Right lobe of liver (tissue), 6 donors: ENCODE measurements around the gene ALPL. TPM values are rescaled to one million over a fixed set of nuclear protein-coding genes. Genes with fewer than 3 reads are reported as not detected.

Experiments used
- ATAC-seq, 4 donors: fragments of 200-7000 bp; cut with Tn5 transposase; one replicate each; pipeline ENCODE4 v1.9.1; 2020; ENCODE audit warnings: mild to moderate bottlenecking in 4 of 4, moderate library complexity in 4 of 4
- DNase-seq, 3 donors: peaks; one replicate each; pipeline ENCODE4 v3.0.0-alpha.2; 2020
- H3K27ac ChIP-seq, 3 donors: fragments of 200-600 bp; one replicate each; pipeline ENCODE4 v1.8.0; 2022
- H3K27me3 ChIP-seq, 2 donors: fragments of 200-600 bp; one replicate each; pipeline ENCODE4 v1.8.0; 2022
- H3K36me3 ChIP-seq, 4 donors: fragments of 200-600 bp; sonication (generic) in 1 of 4; one replicate each; pipeline versions ENCODE4 v1.5.1 to v1.8.0; 2017 to 2022; ENCODE audit warnings: control low read depth in 1 of 4
- H3K4me1 ChIP-seq, 4 donors: fragments of 200-600 bp; sonication (generic) in 1 of 4; one replicate each; pipeline versions ENCODE4 v1.5.1 to v1.8.0; 2017 to 2022; ENCODE audit warnings: control low read depth in 1 of 4
- H3K4me3 ChIP-seq, 3 donors: fragments of 200-600 bp; one replicate each; pipeline ENCODE4 v1.8.0; 2022
- H3K9me3 ChIP-seq, 4 donors: fragments of 200-600 bp; sonication (generic) in 1 of 4; one replicate each; pipeline versions ENCODE4 v1.5.1 to v1.8.0; 2017 to 2022; ENCODE audit warnings: control low read depth in 1 of 4
- POLR2A ChIP-seq: fragments of 450-650 bp; IDR thresholded peaks from one replicate; pipeline ENCODE4 v1.6.1; 2017; ENCODE audit warnings: antibody characterized with exemption, mild to moderate bottlenecking
- WGBS: methylation state at CpG from one replicate; pipeline ENCODE4 v1.1.6; 2018; ENCODE audit warnings: low coverage, low lambda C conversion rate; ENCODE audit not compliant: insufficient coverage; ENCODE audit errors: missing lambda C conversion rate; 5-methylcytosine and 5-hydroxymethylcytosine counted together
- intact Hi-C, 2 donors: fragments of 100-400 bp; cut with DNase I; formaldehyde crosslinking; loops; one replicate each; pipeline versions ENCODE4 v1.11.2 to v1.14.1; 2022
- total RNA-seq, 6 experiments: library from RNA; depleted of rRNA in 2 of 6; stranded (reverse); fragments of >200 nt in 2 of 6; fragmentation: NEBNext Ultra II Directional in 3 of 6; extraction: Animal tissue kit (Norgen Biotek cat#: 25700) in 3 of 6; gene quantifications; one replicate each; pipeline versions ENCODE4 v1.1.0 to v1.2.4, GENCODE V29; 2016 to 2023
- TF ChIP-seq, protein P1 (sequence below), 4 donors: fragments of 200-600 bp in 3 of 4; fragments of 450-650 bp in 1 of 4; IDR thresholded peaks; one replicate each; pipeline versions ENCODE4 v1.5.1 to v1.8.0; 2016 to 2022; ENCODE audit warnings: antibody characterized with exemption in 4 of 4, mild to moderate bottlenecking in 2 of 4
- donor health status: DM: no; HTN: yes; CAD: no.
- donor health status: DM: no; HTN: no; CAD: no.
- donor health status: DM: no; HTN: no; CAD: no.
- donor health status: DM: no; HTN: yes; CAD: no.
- donor health status: DM: no; HTN: yes; CAD: no.

ALPL gene
- total RNA-seq, 6 experiments from 2014 or later, result 23.2 to 81.5 (median 48.1) TPM

DNA sequence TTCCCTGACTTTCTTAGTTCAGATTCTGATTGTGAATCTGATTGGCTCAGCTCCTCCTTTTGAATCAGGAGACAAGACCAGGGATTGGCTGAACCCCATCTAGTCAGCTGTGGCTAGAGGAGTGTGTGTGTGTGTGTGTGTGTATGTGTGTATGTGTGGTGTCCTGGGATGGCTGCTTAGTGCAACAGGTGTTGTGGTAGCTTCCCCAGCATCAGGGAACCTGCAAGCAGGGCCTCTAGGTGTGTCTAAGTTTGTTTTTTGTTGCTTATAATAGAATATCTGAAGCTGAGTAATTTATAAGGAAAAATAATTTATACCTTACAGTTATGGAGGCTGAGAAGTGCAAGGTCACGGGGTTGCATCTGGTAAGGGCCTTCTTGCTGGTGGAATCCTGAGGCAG, 13.2 kb upstream of the ALPL start:
- intact Hi-C loops, result no loop called here
- 77% methylated on average over 1 of the region's 1 CpG for WGBS
- no peaks in the 10 kb centered on the region for H3K9me3 ChIP-seq
- H3K4me3 ChIP-seq, result no peak overlapping the region
- no peaks in the 10 kb centered on the region for H3K4me1 ChIP-seq
- H3K27me3 ChIP-seq, result no peaks in the 10 kb centered on the region
- H3K36me3 ChIP-seq, result no peaks in the 10 kb centered on the region
- TF ChIP-seq, protein P1, sequence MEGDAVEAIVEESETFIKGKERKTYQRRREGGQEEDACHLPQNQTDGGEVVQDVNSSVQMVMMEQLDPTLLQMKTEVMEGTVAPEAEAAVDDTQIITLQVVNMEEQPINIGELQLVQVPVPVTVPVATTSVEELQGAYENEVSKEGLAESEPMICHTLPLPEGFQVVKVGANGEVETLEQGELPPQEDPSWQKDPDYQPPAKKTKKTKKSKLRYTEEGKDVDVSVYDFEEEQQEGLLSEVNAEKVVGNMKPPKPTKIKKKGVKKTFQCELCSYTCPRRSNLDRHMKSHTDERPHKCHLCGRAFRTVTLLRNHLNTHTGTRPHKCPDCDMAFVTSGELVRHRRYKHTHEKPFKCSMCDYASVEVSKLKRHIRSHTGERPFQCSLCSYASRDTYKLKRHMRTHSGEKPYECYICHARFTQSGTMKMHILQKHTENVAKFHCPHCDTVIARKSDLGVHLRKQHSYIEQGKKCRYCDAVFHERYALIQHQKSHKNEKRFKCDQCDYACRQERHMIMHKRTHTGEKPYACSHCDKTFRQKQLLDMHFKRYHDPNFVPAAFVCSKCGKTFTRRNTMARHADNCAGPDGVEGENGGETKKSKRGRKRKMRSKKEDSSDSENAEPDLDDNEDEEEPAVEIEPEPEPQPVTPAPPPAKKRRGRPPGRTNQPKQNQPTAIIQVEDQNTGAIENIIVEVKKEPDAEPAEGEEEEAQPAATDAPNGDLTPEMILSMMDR (IDR thresholded peaks at IDR 0.05), result no peak
- no peak for TF ChIP-seq POLR2A
- ATAC-seq (no peak), DNase-seq (no peak)
- no peak overlapping the region for H3K27ac ChIP-seq

DNA sequence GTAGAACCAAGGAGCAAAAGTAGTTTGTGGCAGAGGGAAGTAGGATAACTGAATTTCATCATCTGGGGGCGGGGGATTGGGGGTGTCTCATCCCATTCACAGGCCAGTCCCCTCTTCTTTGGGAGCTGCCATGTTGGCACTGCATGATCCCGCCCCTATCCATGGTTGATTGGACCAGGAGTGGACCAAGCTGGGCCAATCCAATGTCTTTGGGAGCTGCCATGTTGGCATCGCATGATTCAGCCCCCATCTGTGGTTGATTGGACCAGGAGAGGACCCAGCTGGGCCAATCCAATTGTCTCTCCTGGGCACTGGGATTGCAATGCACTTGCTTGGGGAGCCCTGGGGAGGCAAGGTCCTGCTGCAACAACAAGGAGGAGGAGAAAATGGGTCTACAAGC, 12.3 kb upstream of the ALPL start:
- ATAC-seq, result no peak
- Histone ChIP-seq H3K4me1 (no peaks in the 10 kb centered on the region), H3K36me3 (no peaks in the 10 kb centered on the region), H3K27ac (no peak overlapping the region), H3K27me3 (no peaks in the 10 kb centered on the region), H3K9me3 (no peaks in the 10 kb centered on the region), H3K4me3 (no peak overlapping the region)
- DNase-seq, result no peak
- no CpG with 5 or more reads among the region's 3 CpGs for WGBS
- intact Hi-C loops, result no loop called here
- no peak for TF ChIP-seq POLR2A
- TF ChIP-seq, protein P1 (IDR thresholded peaks at IDR 0.05), result no peak

DNA sequence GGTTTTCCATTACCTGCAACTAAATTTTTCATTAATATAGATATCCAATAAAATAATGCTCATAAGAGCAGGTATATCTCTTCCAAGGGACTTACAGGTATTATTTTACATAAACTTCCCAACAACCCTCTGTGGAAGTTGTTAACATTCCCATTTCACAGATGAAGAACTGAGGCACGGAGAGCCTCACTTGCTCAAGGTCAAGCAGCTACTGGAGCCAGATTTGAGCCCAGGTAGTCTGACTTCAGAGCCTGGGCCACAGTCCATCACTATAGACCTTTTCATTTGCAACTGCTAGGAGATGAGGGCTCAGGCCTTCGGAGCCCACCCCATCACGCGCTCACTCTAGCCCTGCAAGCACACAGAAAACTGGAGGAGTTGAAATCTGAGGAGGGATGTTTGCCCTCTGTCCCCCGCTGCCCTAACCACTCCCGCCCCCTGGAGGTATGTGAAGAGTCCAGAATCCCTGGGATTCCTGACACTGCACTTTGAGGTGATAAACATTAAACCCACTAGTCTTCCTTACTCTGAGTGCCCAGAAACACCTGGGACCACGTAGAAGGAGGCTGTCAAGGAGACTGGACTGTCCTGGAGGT, 11.7 kb upstream of the ALPL start:
- H3K4me3 ChIP-seq, result no peak overlapping the region
- TF ChIP-seq, protein P1 (IDR thresholded peaks at IDR 0.05), result no peak
- no peak for TF ChIP-seq POLR2A
- WGBS, result 24% methylated on average over 4 of the region's 7 CpGs
- H3K4me1 ChIP-seq, result no peaks in the 10 kb centered on the region
- DNase-seq (no peak), ATAC-seq (no peak)
- no peaks in the 10 kb centered on the region for H3K27me3 ChIP-seq
- intact Hi-C loops, result no loop called here
- no peaks in the 10 kb centered on the region for H3K9me3 ChIP-seq
- H3K27ac ChIP-seq, result no peak overlapping the region
- H3K36me3 ChIP-seq, result no peaks in the 10 kb centered on the region

DNA sequence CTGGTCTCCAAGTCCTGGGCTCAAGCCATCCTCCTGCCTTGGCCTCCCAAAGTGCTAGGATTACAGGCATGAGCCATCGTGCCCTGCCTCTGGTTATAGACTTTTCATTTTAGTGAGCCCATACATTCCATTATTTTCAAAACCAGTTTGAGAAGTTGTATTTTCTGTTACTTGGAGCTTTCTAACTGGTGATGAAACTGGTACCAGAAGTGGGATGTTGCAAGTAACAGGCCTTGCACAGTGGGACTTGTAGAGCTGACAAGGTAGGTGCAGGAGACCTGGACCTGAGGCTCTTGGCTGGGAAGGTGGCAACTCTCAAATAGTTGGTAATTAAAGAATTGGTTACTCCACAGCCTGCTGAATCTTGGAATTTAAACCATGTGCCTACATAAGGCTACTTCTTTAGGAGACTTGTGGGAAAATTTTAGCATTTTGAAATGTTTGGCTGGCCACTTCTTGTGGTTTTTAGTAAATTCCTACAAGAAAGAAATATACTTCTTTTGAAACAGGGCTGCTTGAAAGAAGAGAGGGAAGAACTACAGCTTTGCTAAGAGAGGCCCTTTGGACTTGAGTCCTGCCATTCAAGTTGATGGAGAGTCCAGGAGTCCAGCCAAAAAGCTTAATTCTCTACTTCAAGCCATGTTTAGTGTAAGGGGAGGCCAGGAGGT, 9.8 kb upstream of the ALPL start:
- intact Hi-C loops, result no loop called here
- TF ChIP-seq POLR2A, result no peak
- TF ChIP-seq, protein P1 (IDR thresholded peaks at IDR 0.05), result no peak
- Histone ChIP-seq H3K4me1 (no peaks in the 10 kb centered on the region), H3K9me3 (no peaks in the 10 kb centered on the region), H3K36me3 (no peaks in the 10 kb centered on the region), H3K27ac (no peak overlapping the region), H3K27me3 (no peaks in the 10 kb centered on the region), H3K4me3 (no peak overlapping the region)
- WGBS, result 67% methylated on average over 1 of the region's 1 CpG
- DNase-seq (no peak), ATAC-seq (no peak)
